Activated T-helper 9 cell treated with anti-CD3 and anti-CD28 coated beads, Interleukin-2, amount 50 U/mL, for 16 hours (primary cell): ENCODE measurements around the gene BLID.

Experiments used
- DNase-seq: peaks from one replicate; pipeline ENCODE4 v3.0.0-alpha.2; 2020; ENCODE audit warnings: low read depth

Gene BLID

DNA sequence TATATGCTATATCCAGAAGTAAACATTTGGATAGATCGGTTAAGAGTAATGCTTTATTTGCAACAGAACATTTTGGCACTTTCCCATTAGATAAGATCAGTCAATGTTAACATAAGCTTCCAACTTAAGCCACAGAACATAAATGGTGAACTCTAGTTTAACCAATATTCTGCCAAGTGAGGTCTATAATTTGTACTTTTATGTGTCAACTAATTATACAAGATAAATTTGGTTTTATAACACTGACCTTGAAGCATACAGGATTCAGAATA, 23.5 kb upstream of the BLID start:
- no peak for DNase-seq

GRCh38 chr11:122138744-122139594, 23.0 kb upstream of the BLID start:
- no peak for DNase-seq

DNA sequence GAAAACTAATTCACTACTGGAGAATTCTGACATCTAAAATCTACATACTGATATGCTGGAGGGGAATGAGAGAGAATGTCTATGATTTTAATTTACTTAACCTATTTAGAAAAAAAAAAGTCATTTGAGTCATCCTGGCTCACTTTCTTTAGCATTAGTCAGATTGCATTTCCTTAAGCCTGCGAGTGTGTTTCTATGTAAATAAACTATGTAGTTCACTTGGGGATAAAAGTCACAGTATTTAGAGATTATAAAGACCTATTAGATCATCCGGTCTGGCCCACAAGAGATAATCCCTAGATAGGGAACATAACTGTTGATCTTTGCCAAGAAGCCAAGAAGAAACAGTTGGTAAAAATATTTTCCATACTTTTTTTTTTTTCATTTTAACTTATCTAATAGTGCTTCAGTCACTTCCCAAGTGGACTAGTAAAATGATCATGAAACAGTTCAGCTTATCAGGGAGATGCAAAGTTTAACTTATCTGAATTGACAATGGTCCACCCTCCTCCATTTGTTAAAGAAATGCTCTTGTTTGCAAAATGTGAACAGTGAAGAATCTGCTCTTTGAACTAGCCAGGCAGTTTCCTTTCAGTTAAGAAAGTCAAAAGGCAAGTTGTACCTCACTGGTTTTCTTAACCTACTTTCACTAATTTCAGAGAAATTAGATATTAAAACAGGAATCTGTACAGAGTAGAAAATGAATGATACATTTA, 21.2 kb upstream of the BLID start:
- no peak for DNase-seq

DNA sequence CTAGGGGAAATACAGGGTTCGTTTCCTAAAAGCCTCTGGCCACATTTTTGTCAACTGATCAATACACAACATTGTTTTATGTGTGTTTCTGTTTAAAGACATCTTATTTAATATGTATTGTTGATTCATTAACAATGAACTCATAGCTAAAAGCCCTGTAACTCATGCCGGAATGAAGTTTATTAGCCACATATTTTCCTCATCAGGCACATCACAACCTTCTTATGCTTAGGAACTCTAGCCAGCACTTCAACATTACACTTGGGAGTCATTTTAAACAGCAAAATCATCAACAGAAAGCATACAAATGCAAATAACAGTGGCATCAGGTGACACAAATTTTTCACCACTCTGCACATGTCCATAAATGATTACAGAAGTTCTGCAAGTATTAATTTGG, 15.1 kb upstream of the BLID start:
- DNase-seq: no peak

DNA sequence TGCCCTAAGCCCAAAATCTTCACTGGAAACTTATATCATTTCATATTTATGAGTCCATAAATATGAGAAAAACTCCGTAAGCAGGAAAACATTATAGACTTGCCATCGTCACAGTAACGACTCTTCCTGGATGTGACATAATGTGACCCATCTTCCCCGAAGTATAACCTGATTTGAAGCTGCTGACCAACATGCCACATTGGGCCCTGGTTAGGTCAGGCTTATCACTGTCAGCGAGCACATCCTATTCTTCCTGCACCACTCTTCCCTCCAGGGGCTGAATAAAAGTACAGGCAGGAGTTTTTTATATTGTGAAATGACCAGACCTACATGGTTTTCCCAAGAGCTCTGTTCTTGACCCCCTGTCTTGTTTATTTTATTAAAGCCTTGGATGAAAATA, 12.1 kb upstream of the BLID start:
- no peak for DNase-seq

GRCh38 chr11:122127020-122127419, 11.0 kb upstream of the BLID start:
- DNase-seq: no peak

DNA sequence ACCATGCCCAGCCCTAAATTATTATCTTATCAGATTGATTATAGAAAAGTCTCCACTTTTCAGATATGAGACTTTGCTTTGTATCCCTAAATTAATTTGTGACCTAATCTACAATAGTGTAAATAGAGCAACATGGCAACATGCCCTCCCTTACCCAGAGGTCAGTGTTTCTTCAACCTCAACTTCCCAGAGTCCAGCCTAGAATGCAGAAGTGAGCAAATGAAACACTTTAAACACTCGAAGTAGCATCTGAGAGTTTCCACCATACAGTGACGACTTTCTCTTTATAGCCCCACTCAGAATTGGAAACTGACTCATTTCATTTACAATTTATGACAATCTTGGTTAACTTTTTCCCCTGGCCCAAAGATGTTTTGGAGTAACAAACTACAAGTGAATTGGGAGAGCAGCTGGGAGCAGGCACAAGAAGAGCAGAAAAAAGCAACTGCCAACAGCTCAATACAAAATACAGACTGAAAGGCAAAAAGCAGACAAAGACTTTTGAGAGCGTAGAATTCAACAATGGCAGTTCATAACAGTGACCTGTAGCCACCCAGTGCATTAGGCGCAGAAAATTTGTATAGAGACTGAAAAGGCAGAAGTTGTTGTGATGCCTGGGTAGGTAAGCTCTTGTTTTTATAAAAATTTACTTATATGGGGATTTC, 10.1 kb upstream of the BLID start:
- DNase-seq: no peak

GRCh38 chr11:122123263-122123929, 7.4 kb upstream of the BLID start:
- DNase-seq: no peak

GRCh38 chr11:122122179-122122578, 6.2 kb upstream of the BLID start:
- DNase-seq: no peak

DNA sequence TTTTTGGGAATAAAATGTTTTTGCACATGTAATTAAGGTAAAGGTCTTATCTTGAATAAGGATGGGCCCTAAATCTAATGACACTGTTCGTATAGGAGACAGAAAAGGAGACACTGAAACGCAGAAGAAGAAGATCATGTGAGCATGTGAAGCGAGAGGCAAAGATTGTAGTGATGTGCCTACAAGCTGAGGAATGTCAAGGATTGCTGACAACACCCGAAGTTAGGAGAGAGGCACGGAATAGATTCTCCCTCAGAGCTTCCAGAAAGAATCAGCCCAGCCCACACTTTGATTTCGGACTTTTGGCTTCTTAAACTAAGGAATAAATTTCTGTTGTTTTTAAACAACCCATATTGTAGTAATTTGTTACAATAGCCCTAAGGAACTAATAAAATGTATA, 4.1 kb upstream of the BLID start:
- no peak for DNase-seq

DNA sequence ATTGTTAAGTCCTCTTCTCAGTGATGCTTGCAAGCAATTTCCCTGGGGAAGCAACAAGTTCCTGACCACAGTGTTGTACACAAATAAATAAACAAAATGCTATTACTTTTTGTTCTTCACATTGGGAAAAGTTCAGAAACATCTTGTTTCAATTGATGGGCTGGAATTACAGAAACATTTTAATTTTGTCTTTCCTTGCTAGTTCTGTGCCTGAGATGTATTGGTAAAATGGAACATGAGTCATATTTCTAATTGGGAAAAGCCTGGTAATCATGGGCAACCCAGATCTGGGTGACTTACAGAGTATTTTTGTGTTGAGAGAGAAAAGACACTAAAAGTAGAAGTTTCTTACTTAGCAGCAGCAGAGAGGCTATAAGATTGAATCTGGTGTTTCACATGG, 576 bp upstream of the BLID start:
- DNase-seq: no peak

DNA sequence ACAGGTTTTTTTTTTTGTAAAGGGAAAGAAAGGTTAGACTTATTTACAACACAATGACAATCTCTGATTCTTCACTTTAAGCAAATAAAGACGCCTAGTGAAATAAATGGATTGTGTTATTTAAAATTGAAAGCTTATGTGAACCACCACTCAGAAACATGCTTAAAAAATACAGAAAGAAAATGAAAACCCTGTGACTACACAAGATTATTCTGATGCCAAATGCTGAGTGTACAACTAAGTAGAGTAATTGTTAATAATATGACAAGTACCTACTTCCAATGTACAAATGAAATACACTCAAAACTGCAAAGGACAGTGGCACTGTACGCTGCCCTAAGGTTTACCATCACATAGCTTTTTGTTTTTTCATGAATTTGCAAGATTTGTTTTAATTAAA, 1.0 kb downstream of the BLID start:
- DNase-seq: no peak

GRCh38 chr11:122113836-122114825, 1.9 kb downstream of the BLID start:
- no peak for DNase-seq

GRCh38 chr11:122112470-122113365, 3.3 kb downstream of the BLID start:
- no peak for DNase-seq

GRCh38 chr11:122109932-122110331, 6.1 kb downstream of the BLID start:
- no peak for DNase-seq

GRCh38 chr11:122108828-122109227, 7.2 kb downstream of the BLID start:
- no peak for DNase-seq

GRCh38 chr11:122108192-122108799, 7.7 kb downstream of the BLID start:
- DNase-seq: no peak

DNA sequence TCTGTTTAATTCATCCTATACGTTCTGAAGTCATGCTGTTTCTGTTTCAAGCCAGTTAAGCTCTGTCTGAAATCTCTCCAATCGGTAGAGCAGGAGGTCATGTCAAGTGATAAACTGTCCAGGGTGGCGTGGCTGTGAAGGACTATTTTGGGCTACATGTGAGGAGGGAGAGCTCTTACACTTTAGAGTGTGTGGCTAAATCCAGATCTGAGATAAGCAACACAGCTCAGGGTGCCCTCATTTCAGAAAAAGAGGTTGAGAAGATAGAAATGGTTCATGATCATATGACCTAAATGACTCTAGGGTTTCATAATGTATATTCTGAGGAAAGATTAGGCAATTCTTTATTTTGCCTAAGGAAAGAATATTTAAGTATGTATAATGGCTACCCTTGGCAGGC, 8.4 kb downstream of the BLID start:
- DNase-seq: no peak

- DNase-seq: no peak
Measured at GRCh38 chr11:122107045-122107444, 9.0 kb downstream of the BLID start.
